ENCODE results near the gene HDGFL3. TPM values are rescaled to one million over a fixed set of nuclear protein-coding genes. Genes with fewer than 3 reads are reported as not detected.
"Not testable (repeated sequence)": the region's sequence is repeated elsewhere in the genome, so short reads cannot be mapped to it uniquely, and the experiment has no call there.

Gene HDGFL3
- total RNA-seq, 2 donors from 2014 or later: 16.2 to 16.7 TPM

GRCh38 chr15:83178390-83178789 lies 29.2 kb downstream of the HDGFL3 start:
- Histone ChIP-seq H3K36me3 (no peaks in the 10 kb centered on the region), H3K4me1 (no peaks in the 10 kb centered on the region), H3K4me3 (no peak overlapping the region), H3K27me3 (no peaks in the 10 kb centered on the region), H3K9ac (ENCODE audit: low read depth in 2 of 2, low read length in 2 of 2) (no peak overlapping the region), H3K9me3 (no peaks in the 10 kb centered on the region), H3K27ac (no peak overlapping the region)
- TF ChIP-seq, protein P1, sequence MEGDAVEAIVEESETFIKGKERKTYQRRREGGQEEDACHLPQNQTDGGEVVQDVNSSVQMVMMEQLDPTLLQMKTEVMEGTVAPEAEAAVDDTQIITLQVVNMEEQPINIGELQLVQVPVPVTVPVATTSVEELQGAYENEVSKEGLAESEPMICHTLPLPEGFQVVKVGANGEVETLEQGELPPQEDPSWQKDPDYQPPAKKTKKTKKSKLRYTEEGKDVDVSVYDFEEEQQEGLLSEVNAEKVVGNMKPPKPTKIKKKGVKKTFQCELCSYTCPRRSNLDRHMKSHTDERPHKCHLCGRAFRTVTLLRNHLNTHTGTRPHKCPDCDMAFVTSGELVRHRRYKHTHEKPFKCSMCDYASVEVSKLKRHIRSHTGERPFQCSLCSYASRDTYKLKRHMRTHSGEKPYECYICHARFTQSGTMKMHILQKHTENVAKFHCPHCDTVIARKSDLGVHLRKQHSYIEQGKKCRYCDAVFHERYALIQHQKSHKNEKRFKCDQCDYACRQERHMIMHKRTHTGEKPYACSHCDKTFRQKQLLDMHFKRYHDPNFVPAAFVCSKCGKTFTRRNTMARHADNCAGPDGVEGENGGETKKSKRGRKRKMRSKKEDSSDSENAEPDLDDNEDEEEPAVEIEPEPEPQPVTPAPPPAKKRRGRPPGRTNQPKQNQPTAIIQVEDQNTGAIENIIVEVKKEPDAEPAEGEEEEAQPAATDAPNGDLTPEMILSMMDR (IDR thresholded peaks at IDR 0.05): no peak
- no peak for DNase-seq
- intact Hi-C loops (cut with DNase I): no loop called here

DNA sequence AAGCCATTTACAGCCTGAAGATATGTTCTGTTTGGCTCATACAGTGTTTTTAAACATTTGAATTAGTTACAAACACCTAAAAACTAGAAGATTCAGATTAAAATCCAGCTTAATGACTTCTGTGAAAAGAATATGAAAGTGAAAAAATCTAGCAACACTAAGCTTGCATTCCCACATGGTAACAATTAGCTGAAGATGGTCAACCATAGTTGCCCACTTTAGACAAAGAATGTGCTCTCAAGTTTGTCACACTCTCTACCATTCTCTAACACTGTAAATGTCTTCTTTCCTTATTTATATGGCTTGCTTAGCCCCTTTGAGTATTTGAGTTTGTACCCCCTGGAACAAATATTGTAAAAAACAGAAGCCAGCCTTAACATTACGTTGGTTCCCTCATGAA lies 32.7 kb downstream of the HDGFL3 start:
- Histone ChIP-seq H3K27me3 (no peaks in the 10 kb centered on the region), H3K4me1 (no peaks in the 10 kb centered on the region), H3K9me3 (no peaks in the 10 kb centered on the region), H3K4me3 (no peak overlapping the region), H3K9ac (ENCODE audit: low read depth in 2 of 2, low read length in 2 of 2) (no peak overlapping the region), H3K27ac (no peak overlapping the region), H3K36me3 (no peaks in the 10 kb centered on the region)
- DNase-seq: no peak
- TF ChIP-seq, protein P1 (IDR thresholded peaks at IDR 0.05): no peak
- intact Hi-C loops (cut with DNase I): no loop called here

DNA sequence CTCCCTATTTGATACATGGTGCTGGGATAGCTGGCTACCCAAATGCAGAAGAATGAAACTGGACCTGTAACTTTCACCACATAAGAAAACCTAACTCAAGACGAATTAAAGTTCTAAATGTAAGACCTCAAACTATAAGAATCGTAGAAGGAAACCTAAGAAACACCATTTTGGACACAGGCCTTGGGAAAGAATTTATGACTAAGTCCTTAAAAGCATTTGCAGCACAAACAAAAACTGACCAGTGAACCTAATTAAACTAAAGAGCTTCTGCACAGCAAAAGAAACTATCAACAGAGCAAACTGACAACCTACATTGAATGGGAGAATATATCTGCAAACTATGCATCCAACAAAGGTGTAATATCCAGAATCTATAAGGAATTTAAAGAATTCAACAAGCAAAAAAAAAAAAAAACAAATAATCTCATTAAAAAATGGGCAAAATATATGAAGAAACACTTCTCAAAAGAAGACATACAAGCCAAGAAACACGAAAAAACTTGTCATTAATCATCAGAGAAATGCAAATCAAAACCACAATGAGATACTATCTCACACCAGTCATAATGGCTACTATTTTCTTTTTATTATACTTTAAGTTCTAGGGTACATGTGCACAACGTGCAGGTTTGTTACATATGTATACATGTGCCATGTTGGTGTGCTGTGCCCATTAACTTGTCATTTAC lies 37.0 kb downstream of the HDGFL3 start:
- Histone ChIP-seq H3K9ac (ENCODE audit: low read depth in 2 of 2, low read length in 2 of 2) (no peak overlapping the region), H3K4me3 (no peak overlapping the region), H3K27ac (no peak overlapping the region), H3K27me3 (no peaks in the 10 kb centered on the region), H3K4me1 (no peaks in the 10 kb centered on the region), H3K36me3 (no peaks in the 10 kb centered on the region), H3K9me3 (no peaks in the 10 kb centered on the region)
- no peak for DNase-seq
- TF ChIP-seq, protein P1 (IDR thresholded peaks at IDR 0.05): no peak
- intact Hi-C loops (cut with DNase I): no loop called here

DNA sequence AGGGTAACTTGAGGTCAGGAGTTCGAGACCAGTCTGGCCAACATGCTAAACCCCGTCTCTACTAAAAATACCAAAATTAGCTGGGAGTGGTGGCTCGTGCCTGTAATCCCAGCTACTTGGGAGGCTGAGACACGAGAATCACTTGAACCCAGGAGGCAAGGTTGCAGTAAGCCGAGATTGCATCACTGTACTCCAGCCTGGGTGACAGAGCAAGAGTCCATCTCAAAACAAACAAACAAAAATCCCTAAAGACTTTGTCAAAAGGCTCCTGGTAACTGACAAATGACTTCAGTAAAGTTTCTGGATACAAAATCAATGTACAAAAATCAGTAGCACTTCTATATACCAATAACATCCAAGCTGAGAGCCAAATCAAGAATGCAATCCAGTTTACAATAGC lies 38.0 kb downstream of the HDGFL3 start:
- H3K9ac ChIP-seq (ENCODE audit: low read depth in 2 of 2, low read length in 2 of 2); H3K9me3 ChIP-seq; H3K27ac ChIP-seq; H3K4me3 ChIP-seq; intact Hi-C loops (cut with DNase I); H3K27me3 ChIP-seq; H3K36me3 ChIP-seq; DNase-seq; H3K4me1 ChIP-seq: not testable (repeated sequence)

DNA sequence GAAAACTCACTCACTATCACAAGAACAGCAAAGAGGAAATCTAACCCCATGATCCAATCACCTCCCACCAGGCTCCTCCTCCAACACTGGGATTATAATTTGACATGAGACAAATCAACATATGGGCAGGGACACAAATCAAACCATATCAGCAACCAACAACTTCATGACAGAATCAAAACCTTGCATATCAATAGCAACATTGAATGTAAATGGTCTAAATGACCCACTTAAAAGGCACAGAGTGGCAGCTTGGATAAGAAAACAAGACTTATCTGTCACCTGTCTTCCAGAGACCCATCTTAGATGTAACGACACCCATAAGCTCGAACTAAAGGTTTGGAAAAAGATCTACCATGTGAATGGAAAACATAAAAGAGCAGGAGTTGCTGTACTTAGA lies 40.8 kb downstream of the HDGFL3 start:
- H3K4me3 ChIP-seq: no peak overlapping the region

DNA sequence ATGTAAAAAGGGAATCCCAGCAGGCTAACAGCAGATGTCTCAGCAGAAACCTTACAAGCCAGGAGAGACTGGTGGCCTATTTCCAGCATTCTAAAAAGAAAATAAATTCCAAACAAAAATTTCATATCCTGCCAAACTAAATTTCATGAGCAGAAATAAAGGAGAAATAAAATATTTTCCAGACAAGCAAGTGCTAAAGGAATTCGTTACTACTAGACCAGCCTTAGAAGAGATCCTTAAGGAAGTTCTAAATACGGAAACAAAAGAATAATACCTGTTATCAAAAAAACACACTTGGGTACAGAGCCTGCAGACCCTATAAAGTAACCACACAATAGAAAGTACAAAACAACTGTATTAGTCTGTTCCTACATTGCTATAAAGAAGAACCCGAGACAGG lies 41.4 kb downstream of the HDGFL3 start:
- H3K27me3 ChIP-seq: no peaks in the 10 kb centered on the region
- no peak overlapping the region for H3K9ac ChIP-seq (ENCODE audit: low read depth in 2 of 2, low read length in 2 of 2)
- intact Hi-C loops (cut with DNase I): no loop called here
- H3K4me1 ChIP-seq: no peaks in the 10 kb centered on the region
- TF ChIP-seq, protein P1 (IDR thresholded peaks at IDR 0.05): no peak
- no peak overlapping the region for H3K4me3 ChIP-seq
- H3K27ac ChIP-seq: no peak overlapping the region
- no peak for DNase-seq
- no peaks in the 10 kb centered on the region for H3K9me3 ChIP-seq
- no peaks in the 10 kb centered on the region for H3K36me3 ChIP-seq

More for the DNA sequence above, 40.8 kb downstream of the HDGFL3 start:
- Histone ChIP-seq H3K27me3 (no peaks in the 10 kb centered on the region), H3K36me3 (no peaks in the 10 kb centered on the region), H3K4me1 (no peaks in the 10 kb centered on the region), H3K27ac (no peak overlapping the region), H3K9me3 (no peaks in the 10 kb centered on the region), H3K9ac (ENCODE audit: low read depth in 2 of 2, low read length in 2 of 2) (no peak overlapping the region)
- intact Hi-C loops (cut with DNase I): no loop called here
- no peak for DNase-seq
- TF ChIP-seq, protein P1 (IDR thresholded peaks at IDR 0.05): no peak
